Esophagus mucosa (tissue), 1 donor: Measurements from ENCODE around the gene RANBP2. TPM values are rescaled to one million over a fixed set of nuclear protein-coding genes. Genes with fewer than 3 reads are reported as not detected.
"Not testable (repeated sequence)": the region's sequence is repeated elsewhere in the genome, so short reads cannot be mapped to it uniquely, and the experiment has no call there.

Experiments used
- ATAC-seq: fragments of 200-7000 bp; cut with Tn5 transposase; one replicate; pipeline ENCODE4 v1.9.1; 2020
- total RNA-seq: library from RNA; stranded (reverse); gene quantifications from one replicate; pipeline ENCODE4 v1.2.4, GENCODE V29; 2023
- donor health status: DM: yes; HTN: yes; CAD: no.

RANBP2 gene
- total RNA-seq, result 39.2 TPM

DNA sequence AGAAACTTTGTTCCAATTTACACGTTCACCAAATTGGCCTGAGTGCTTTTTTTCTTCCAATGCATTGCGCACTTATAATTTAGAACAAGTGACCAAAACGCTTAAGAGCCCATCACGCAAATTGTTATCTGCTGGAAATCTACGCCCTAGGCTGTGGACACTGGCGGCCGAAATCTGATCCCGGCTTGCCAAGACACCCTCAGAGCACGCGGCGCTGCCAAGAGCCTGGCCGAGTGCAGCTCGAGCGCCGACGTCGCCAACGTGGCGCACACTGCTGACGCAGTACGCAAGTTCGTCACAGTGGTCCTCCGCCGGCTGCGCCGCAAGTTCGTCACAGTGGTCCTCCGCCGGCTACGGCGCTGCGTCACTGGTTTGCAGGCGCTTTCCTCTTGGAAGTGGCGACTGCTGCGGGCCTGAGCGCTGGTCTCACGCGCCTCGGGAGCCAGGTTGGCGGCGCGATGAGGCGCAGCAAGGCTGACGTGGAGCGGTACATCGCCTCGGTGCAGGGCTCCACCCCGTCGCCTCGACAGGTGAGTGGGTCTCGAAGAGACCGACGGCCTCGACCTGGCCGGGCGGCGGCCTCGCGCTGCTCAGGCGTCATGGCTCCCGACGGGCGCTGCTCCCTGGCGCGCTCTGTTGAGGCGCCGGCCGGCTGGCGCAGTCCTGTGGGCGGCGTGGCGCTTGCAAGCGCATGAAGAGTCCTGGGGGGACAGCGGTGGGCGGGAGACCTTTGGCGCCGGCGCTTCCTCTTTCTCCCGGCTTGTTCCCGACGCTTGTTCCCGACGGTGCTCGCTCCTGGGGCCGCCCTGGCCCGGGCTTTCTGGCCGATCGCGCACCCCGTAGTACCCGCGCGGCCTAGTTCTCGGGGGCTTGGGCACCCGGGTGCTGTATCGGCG is at the start of gene RANBP2:
TSS of gene RANBP2 (plus strand) at position 334 of the 896 bp plus-strand sequence. CDS start at position 459, 125 bp downstream.
- ATAC-seq, result peak; percentile 100

DNA sequence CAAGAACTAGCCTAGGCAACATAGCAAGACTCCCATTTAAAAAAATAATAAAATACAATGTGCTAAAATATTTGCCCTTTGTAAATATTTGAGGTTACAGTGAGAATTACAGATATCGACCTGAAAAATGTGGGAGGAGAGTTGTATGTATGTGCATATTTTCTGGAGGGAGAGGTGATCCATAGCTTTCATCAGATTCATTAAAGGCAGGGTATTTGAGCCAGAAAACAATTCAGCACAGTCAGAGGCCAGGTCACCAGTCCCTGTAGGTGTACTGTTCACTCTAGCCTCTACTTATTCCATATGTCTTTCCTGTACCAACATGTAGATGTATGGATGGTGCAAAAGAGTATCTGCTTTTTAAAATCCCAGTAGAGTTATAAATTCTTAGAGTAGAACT is 49.0 kb upstream of the RANBP2 start:
- not testable (repeated sequence) for ATAC-seq

DNA sequence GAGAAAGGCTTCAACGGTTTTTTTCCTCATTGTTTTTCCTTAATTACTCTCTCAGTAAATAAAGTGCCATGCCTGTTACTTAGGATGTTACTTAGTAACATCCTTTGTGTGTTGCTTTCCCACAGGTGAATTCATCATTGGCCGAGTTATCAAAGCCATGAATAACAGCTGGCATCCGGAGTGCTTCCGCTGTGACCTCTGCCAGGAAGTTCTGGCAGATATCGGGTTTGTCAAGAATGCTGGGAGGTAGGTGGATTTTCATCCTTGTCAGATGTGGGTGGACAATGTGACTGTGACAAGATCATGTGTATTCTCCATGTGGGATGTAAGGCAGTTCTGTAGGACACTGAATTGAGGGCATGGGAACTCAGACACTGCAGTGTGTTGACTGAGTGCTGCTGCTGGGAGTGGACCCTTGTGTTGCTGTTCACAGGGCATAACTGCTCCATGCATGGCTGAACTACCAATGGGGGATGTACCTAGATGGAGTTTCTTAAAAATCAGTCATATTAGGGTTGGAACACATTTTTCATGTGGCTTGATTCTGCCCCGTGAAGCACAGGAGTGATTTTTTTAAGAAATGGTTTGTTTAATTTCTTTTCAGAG is 47.0 kb upstream of the RANBP2 start:
- ATAC-seq, result not testable (repeated sequence)

DNA sequence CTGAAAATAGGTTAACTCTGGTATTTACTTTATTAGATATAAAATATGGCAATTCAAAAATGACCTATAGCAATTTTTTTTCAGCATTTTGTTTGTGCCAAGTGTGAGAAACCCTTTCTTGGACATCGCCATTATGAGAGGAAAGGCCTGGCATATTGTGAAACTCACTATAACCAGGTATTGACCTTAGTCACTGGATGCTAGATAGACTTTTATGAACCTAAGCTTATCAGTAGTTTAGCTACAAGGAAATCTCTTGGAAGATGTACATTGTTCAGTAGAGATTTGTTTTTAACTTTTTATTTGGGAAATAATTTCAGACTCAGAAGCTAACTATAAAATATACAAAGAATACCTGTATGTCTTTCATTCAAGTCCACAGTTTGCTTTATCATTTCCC is 42.8 kb upstream of the RANBP2 start:
- ATAC-seq, result not testable (repeated sequence)

DNA sequence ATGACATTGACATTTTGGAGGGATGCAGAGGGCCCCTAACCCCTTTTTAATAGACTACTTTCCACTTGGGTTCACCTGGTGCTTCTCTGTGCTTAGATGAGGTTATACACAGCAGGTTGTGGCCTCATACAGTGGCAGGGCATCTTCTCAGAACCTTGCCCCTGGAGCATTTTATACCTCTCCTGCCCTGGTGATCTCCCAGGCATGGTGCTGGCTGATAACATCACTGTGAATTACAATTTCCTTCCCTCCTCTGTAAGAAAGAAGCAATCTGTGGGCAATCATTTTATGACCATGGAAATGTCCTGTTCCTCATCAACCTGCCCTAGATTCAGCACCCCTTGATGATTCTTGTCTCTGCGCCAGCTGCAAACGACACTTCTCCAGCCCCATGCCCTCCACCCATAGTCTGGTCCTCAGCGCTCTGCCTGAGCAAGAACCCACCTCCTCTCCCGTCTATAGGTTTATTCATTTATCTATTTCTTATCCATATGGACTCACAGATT is 42.0 kb upstream of the RANBP2 start:
- not testable (repeated sequence) for ATAC-seq

DNA sequence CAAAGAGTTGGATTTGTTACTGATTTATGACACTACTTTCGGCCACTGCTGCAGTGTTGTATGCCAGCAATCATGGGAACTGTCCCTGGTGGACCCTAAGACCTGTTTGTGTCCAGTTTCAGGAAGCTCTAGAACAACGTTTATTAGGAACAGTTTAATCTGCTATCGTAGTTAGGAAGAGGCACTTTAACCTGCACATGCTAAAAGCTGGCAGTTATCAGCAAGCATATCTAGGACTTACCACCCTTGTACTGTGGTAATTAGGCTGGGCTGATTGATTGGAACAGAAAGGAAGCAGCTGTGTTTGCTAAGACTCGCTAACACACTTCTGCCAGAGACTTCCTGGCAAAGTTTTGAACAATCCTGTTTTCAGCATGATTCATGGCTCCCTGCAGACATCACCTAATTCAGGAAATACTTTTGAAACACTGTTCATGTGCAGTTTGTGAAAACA is 41.1 kb upstream of the RANBP2 start:
- ATAC-seq, result peak; percentile 83

DNA sequence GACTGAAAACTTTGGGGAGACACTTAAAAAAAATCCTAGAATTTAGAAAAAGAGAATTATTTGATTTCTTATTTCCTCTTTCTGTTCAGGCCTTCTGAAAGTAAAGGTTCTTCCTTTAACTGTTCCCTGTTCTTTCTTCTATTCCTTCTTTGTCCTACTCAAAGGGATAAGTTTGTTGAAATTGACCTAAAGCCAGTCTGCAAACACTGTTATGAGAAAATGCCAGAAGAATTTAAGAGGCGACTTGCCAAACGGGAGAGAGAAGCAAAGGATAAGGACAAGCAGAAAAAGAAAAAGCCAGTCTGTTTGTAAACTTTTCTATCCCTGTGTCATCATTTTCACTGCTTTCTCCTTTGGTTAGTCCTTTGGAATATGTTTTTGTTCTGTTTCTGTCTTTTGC is 38.5 kb upstream of the RANBP2 start:
- not testable (repeated sequence) for ATAC-seq

DNA sequence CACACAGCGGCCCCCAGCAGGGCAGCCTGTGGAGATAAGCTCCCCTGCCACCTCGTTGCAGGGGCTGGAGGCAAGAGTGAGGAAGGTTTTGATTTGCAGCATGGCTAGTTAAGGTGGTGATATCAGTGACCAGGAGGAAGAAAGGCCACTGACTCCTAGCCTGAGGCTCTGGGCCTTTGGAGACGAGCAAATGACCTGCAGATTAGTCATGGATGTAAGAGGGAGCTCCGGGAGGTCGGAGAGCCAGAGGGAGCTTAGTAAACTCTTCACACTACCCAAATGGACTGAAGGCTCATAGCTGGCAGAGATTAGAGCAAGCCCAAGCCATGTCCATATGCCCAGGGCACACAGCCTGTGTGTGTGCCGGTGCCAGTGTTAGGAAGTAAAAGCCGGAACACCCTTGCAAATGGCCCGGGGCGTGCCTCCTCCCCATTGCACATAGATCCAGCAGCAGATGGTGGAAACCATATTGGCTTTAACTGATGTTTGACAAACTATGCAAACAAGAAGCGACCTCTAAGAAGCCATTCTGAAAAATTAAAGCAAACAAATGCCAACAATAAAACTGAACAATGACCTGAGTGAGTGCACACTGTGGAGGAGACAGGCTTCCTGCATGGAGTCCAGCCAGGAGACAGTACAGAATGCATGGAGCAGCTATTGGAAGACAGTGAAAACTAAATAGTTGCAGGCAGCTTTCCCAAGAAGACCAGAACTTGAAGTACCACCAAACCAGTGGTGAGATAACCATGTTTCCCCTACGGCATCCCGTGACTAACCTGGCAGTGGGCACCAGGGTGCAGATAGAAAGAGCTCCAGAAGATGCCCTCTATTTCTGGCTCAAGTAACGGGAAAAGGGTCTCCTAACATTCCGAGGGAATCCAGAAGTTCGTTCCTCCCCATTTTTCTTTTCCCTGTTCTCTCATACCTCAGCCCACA is 30.2 kb upstream of the RANBP2 start:
- peak; percentile 32 for ATAC-seq

DNA sequence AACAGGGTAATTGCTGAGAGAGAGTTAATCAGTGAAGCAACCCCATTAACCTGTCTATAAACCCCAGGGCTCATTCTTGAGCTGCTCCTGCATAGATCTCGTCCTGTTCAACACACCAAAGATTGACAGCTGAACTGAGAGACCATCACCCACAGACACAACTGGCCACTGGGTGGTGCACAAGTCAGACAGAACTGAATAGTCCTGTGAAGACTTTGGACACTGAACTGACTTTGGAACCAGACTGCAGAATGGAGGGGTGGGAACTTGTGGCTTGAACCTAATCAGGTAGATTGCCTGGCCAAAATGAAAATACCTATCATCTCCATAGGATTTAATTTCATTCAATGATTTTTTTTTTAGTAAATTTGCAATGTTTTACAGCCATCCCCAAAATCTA is 29.3 kb upstream of the RANBP2 start:
- ATAC-seq, result peak; percentile 66

DNA sequence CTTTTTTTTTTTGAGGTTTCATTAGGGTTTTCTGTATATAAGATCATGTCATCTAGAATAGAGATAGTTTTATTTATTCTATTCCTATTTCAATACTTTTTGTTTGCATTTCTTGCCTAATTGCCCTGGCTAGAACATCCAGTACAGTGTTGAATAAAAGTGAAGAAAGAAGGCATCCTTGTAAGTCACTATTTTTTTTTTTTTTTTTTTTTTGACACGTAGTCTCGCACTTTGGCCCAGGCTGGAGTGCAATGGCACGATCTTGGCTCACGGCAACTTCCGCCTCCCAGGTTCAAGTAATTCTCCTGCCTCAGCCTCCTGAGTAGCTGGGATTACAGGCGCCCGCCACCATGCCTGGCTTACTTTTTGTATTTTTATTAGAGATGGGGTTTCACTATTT is 27.8 kb upstream of the RANBP2 start:
- no peak for ATAC-seq

DNA sequence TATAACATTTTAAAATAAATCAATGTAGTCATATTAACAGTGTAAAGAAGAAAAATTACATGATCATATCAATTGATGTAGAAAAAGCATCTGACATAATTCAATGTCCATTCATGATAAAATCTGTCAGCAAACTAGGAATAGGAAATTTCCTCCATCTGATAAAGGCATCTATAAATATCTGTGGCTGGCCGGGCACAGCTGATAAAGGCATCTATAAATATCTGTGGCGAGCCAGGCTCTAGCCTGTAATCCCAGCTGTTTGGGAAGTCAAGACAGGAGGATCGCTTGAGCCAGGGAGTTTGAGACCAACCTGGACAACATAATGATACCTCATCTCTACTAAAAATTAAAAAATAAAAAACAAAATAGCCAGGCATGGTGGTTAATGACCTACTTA is 18.1 kb upstream of the RANBP2 start:
- no peak for ATAC-seq

DNA sequence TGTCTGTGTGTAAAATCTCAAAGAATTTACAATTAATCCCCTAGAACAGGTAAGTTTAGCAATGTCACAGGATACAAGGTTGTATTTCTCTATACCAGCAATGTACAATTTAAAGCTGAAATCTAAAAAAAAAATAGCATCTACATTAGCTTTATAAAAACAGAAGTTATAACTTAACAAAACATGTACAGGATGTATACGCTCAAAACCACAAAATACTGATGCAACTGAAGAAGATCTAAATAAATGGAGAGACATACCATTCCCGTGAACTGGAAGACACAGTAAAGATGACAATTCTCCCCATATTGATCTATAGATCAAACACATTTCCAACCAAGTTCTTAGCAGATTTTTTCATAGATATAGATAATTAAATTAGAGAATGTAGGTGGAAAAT is 17.5 kb upstream of the RANBP2 start:
- no peak for ATAC-seq

DNA sequence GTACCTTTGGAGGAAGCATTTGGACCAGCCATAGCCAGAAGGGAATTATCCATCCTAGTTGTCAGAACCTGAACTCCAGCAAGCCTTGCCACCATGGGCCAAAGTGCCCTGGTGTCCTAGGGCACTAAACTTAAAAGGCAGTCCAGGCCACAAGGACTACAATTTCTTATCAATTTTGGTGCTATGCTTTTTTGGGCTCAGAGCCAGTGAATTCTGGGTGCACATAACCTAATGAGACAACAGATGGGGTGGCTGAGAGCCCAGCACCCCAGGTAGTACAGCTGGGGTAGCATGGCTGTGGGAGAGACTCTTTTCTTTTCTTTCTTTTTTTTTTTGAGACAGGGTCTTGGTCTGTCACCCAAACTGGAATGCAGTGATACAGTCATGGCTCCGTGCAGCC is 14.4 kb upstream of the RANBP2 start:
- no peak for ATAC-seq

DNA sequence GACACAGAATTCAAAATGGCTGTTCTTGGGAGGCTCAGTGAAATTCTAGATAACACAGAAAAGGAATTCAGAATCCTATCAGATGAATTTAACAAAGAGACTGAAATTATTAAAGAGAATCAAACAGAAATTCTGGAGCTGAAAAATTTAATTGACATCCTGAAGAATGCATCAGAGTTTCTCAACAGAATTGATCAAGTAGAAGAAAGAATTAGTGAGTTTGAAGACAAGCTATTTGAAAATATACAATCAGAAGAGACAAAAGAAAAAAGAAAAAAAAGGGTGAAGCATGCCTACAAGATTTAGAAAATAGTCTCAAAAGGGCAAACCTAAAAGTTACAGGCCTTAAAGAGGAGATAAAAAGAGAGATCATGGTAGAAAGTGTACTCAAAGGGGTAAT is 12.0 kb upstream of the RANBP2 start:
- ATAC-seq, result no peak

DNA sequence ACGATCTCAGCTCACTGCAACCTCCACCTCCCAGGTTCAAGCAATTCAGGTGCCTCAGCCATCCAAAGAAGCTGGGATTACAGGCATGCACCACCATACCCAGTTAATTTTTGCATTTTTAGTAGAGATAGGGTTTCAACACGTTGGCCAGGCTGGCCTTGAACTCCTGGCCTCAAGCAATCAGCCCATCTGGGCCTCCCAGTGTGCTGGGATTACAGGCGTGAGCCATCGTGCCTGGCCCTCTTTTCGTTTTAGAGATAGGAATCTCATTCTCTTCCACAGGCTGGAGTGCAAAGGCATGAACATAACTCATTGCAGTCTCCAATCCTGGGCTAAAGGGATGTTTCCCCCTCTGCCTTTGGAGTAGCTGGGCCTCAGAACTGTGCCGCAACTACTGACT is 2.3 kb upstream of the RANBP2 start:
- not testable (repeated sequence) for ATAC-seq

DNA sequence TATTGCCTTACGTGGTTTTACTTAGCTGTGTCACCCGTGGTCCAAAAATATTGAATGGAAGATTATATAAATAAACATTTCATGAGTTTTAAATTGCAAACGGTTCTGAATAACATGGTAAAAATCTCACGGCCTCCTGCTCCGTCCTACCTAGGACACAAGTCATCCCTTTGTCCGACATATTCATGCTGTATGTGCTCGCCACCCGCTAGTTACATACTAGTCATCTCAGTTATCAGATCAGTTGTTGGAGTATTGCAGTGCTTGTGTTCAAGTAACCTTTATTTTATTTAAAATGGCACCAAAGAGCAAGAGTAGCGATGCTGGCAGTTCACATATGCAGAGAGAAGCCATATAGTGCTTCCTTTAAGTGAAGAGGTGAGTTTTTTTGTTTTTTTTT is 6.8 kb downstream of the RANBP2 start:
- not testable (repeated sequence) for ATAC-seq

DNA sequence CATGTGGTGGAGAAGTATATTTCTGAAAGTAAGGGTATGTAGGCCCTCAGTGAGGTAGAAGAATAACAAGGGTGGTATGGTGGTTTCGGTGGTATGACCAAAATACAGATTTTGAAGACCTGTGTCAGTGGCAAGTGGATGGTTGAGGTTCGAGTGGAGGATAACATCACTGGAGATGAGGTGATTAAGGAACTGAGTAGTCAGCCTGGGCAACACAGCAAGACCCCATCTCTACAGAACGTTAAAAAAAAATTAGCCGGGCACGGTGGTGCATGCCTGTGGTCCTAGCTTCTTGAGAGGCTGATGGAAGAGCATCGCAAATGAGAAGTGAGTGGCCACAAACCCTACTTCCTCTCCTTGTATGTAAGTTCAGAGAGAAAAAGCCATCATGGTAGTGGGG is 15.4 kb downstream of the RANBP2 start:
- not testable (repeated sequence) for ATAC-seq

DNA sequence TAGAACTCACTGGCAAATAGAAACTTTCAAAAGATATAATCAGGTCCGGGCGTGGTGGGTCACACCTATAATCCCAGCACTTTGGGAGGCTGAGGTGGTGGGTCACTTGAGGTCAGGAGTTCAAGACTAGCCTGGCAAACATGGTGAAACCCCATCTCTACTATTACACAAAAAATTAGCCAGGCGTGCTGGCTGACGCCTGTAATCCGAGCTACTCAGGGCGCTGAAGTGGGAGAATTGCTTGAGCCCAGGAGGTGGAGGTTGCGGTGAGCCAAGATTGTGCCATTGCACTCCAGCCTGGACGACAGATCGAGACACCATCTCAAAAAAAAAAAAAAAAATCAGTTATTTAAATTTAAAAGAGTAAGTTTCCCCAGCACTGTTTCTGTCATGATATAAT is 38.7 kb downstream of the RANBP2 start:
- ATAC-seq, result not testable (repeated sequence)

DNA sequence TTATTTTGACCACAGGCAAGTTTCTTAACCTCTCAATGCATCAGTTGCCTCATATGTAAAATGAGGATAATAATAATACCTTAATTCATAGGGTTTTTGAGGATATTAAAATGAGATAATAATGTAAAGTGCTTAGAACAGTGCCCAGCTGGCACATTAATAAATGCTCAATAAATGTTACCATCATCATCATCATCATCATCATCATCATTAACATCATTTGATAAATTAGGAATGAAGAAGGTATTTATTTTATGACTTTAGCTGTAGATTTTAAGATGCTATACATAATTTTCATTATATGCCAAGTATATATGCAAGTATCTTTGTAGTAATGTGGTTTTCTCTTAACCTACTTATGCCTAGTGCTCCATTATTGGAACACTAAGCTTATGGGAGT is 43.3 kb downstream of the RANBP2 start:
- not testable (repeated sequence) for ATAC-seq

DNA sequence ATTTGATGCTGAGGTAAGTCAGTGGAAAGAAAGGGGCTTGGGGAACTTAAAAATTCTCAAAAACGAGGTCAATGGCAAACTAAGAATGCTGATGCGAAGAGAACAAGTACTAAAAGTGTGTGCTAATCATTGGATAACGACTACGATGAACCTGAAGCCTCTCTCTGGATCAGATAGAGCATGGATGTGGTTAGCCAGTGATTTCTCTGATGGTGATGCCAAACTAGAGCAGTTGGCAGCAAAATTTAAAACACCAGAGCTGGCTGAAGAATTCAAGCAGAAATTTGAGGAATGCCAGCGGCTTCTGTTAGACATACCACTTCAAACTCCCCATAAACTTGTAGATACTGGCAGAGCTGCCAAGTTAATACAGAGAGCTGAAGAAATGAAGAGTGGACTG is 47.4 kb downstream of the RANBP2 start:
- not testable (repeated sequence) for ATAC-seq

DNA sequence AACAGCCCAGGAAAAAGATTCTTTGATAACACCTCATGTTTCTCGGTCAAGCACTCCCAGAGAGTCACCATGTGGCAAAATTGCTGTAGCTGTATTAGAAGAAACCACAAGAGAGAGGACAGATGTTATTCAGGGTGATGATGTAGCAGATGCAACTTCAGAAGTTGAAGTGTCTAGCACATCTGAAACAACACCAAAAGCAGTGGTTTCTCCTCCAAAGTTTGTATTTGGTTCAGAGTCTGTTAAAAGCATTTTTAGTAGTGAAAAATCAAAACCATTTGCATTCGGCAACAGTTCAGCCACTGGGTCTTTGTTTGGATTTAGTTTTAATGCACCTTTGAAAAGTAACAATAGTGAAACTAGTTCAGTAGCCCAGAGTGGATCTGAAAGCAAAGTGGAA is 48.6 kb downstream of the RANBP2 start:
- not testable (repeated sequence) for ATAC-seq

DNA sequence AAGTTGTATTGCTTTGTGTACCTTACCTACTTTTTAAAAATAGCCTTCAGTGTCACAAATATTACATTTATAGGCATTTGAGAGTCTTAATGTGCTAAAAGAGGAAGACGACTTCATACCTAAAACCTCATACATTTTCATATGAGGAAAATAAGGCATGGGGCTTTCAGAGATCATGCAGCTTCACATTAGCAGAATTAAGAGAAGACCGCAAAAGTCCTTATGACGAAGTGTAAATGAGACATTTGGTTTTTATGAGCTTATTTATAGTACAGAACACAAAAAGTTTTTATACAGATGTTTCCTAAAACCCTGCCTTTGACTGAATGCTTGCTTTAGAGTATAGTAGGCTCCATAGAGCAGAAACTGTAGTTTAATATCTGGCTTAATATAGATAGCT is 57.2 kb downstream of the RANBP2 start:
- ATAC-seq, result no peak

DNA sequence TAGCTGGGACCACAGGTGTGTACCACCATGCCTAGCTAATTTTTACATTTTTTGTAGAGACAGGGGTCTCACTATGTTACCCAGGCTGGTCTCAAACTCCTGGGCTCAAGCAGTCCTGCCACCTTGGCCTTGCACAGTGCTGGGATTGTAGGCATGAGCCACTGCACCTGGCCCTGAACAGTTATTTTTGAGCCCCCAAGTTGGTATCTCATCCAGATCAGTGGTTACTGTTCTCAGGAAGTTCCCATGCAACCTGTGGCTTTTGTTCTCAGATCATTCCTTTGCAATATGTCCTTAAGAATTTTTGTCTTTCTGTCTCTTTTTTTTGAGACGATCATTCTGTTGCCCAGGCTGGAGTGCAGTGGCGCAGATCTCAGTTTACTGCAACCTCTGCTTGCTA is 59.6 kb downstream of the RANBP2 start:
- ATAC-seq, result no peak
